Measurements from ENCODE around the gene PRORP. TPM values are rescaled to one million over a fixed set of nuclear protein-coding genes. Genes with fewer than 3 reads are reported as not detected.
"Not testable (repeated sequence)": the region's sequence is repeated elsewhere in the genome, so short reads cannot be mapped to it uniquely, and the experiment has no call there.

Gene PRORP
- total RNA-seq, 1 experiment from 2014 or later = 51.2 TPM

DNA sequence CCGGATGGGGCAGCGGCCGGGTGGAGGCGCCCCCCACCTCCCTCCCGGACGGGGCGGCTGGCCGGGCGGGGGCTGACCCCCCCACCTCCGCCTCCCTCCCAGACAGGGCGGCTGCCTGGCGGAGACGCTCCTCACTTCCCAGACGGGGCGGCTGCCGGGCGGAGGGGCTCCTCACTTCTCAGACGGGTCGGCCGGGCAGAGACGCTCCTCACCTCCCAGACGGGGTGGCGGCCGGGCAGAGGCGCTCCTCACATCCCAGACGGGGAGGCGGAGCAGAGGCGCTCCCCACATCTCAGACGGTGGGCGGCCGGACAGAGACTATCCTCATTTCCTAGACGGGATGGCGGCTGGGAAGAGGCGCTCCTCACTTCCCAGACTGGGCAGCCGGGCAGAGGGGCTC, 30.2 kb downstream of the PRORP start:
- not testable (repeated sequence) for H3K4me3 ChIP-seq; H3K9me3 ChIP-seq (replicated peaks); H3K36me3 ChIP-seq; DNase-seq; H3K27me3 ChIP-seq; H3K27ac ChIP-seq
- H3K4me1 ChIP-seq = peaks cover 11% of the 10 kb centered on the region

GRCh38 chr14:35154016-35154415, 31.7 kb downstream of the PRORP start:
- H3K27me3 ChIP-seq = no peaks in the 10 kb centered on the region
- DNase-seq = no peak
- H3K4me3 ChIP-seq = no peak overlapping the region
- H3K36me3 ChIP-seq = peaks cover 8% of the 10 kb centered on the region; the same call in 1 of the 2 replicates
- no peak overlapping the region for H3K27ac ChIP-seq
- peaks cover 11% of the 10 kb centered on the region for H3K4me1 ChIP-seq
- H3K9me3 ChIP-seq (replicated peaks) = no peaks in the 10 kb centered on the region

DNA sequence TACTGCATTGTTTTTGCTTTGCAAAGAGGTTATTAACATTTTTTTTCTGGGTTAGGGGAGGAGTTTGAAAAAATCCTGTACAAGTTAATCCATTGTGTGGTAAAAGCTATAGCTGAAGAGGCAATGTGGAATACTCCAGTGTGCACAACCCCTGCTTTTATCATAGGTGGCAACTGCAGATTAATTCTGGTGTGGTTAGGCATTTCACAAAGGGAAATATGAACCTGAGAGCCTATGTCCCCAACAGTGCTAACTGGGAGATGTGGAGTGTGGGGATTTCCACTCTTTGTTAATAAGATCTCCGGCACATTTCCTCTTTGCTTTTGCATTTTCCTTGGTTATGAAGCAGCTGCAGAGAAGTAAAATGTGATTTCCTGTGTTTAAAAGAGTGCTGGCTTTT, 33.6 kb downstream of the PRORP start:
- Histone ChIP-seq H3K4me3 (no peak overlapping the region), H3K27ac (peak overlapping the region; percentile 4; the same call in 1 of the 2 replicates), H3K9me3 (replicated peaks) (no peaks in the 10 kb centered on the region), H3K4me1 (peaks cover 19% of the 10 kb centered on the region), H3K27me3 (no peaks in the 10 kb centered on the region), H3K36me3 (peaks cover 4% of the 10 kb centered on the region; the same call in 1 of the 2 replicates)
- peak; percentile 27 to 69 for DNase-seq

DNA sequence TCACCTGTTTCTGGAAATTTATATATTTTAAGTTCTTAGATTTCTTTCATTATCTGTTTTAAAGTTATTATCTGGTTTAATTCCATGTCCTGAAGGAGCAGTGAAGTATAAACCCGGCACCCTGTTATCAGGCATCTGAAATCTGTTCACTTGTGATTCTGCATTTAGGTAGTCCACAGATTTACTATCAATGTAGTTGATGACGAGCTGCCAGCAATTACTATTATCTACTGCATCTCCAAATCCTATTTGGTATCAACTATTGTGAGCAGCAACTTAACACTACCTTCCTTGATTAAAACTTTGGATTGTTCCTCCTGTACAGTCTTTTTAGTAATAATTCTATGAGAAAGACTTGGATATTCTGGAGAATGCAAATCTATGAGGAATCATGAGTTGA, 36.1 kb downstream of the PRORP start:
- no peak for DNase-seq
- Histone ChIP-seq H3K36me3 (peaks cover 2% of the 10 kb centered on the region; the same call in 1 of the 2 replicates), H3K9me3 (replicated peaks) (no peaks in the 10 kb centered on the region), H3K27me3 (no peaks in the 10 kb centered on the region), H3K4me3 (no peak overlapping the region), H3K4me1 (peaks cover 19% of the 10 kb centered on the region), H3K27ac (no peak overlapping the region)

DNA sequence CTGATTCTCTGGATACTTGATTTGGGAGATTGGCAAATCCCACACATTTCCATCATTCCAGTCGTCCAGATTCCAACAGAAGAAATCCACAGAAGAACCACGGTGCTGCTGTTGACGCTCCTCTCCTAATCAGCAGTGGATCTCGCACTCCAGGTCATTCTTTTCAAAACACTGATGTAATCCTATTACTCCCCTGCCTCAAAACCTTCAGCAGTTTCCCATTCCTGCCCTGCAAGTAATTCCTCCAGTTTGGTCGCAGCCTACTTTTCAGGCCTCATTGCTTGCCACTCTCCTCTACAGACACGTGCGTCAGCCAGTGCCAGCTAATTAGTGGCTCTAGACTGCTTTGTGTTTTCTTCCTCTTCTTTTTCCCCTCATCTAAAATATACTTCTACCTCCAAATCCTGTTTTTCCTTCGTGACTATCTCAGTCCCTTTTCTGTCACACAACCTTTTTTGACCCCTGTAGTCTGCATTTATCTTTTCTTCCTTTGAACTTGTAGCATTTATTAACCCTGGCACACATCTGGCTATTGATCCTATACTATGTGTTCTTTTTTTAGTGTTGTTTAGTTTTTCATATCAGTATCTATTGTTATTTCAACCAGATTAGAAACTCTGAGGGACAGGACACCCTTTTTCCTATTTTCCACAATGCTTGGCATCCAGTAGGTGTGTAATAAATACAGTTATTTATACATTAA, 36.8 kb downstream of the PRORP start:
- H3K27me3 ChIP-seq = no peaks in the 10 kb centered on the region
- no peak for DNase-seq
- no peak overlapping the region for H3K4me3 ChIP-seq
- H3K4me1 ChIP-seq = peaks cover 19% of the 10 kb centered on the region
- H3K27ac ChIP-seq = no peak overlapping the region
- no peaks in the 10 kb centered on the region for H3K9me3 ChIP-seq (replicated peaks)
- H3K36me3 ChIP-seq = peaks cover 2% of the 10 kb centered on the region; the same call in 1 of the 2 replicates

- H3K4me3 ChIP-seq = no peak overlapping the region
- peak in 1 of 2 experiments; percentile 35 for DNase-seq
- H3K9me3 ChIP-seq (replicated peaks) = no peaks in the 10 kb centered on the region
- H3K27me3 ChIP-seq = no peaks in the 10 kb centered on the region
- H3K27ac ChIP-seq = no peak overlapping the region
- H3K36me3 ChIP-seq = peaks cover 2% of the 10 kb centered on the region; the same call in 1 of the 2 replicates
- peaks cover 19% of the 10 kb centered on the region for H3K4me1 ChIP-seq
These were observed 37.5 kb downstream of the PRORP start for GRCh38 chr14:35159742-35160409.

GRCh38 chr14:35161231-35161630, 38.9 kb downstream of the PRORP start:
- no peak overlapping the region for H3K4me3 ChIP-seq
- H3K4me1 ChIP-seq = peaks cover 11% of the 10 kb centered on the region
- H3K9me3 ChIP-seq (replicated peaks) = no peaks in the 10 kb centered on the region
- H3K27me3 ChIP-seq = no peaks in the 10 kb centered on the region
- H3K27ac ChIP-seq = no peak overlapping the region
- H3K36me3 ChIP-seq = peaks cover 2% of the 10 kb centered on the region; the same call in 1 of the 2 replicates
- DNase-seq = no peak

GRCh38 chr14:35163384-35163783, 41.0 kb downstream of the PRORP start:
- no peak overlapping the region for H3K4me3 ChIP-seq
- H3K9me3 ChIP-seq (replicated peaks) = no peaks in the 10 kb centered on the region
- no peak overlapping the region for H3K27ac ChIP-seq
- H3K27me3 ChIP-seq = no peaks in the 10 kb centered on the region
- H3K4me1 ChIP-seq = peaks cover 7% of the 10 kb centered on the region
- H3K36me3 ChIP-seq = peaks cover 2% of the 10 kb centered on the region; the same call in 1 of the 2 replicates
- no peak for DNase-seq

DNA sequence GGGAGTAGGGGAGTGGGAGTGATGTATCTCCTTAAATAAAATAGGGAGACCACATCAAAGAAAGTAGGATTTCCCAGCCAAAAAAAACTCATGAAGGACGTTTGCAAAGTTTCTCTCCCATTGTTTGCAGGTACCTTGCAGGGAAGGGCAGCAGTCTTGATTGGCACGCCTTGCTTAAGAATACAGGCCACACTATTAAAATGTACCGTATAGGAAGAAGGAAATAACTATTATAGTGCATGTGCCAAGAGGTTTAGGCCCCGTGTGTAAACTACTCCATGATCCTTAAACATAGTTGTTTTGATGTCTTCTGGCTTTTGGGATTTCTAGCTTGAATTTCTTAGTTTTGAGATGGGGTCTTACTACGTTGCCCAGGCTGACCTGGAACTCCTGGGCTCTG, 42.5 kb downstream of the PRORP start:
- no peak overlapping the region for H3K4me3 ChIP-seq

DNA sequence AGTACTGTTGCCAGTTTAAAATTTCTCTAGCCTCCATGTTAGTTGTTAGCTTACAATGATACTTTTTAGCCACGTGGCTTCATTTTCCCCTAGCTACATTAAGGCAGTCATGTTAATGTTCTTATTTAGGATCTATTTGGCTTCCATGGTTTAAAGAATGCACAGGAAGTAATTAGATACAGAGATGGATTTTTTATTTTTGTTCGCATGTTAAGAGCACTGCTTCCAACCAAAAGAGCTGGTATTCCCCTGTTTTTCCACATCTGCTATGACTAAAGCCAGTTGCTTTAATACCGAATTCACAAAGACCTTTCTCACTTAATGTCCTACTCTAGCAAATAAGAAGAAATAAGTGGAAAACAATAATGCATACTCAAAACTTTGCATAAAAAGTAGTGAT, 45.1 kb downstream of the PRORP start:
- no peaks in the 10 kb centered on the region for H3K27me3 ChIP-seq
- H3K4me1 ChIP-seq = no peaks in the 10 kb centered on the region
- no peaks in the 10 kb centered on the region for H3K9me3 ChIP-seq (replicated peaks)
- H3K27ac ChIP-seq = no peak overlapping the region
- H3K4me3 ChIP-seq = no peak overlapping the region
- peaks cover 2% of the 10 kb centered on the region; the same call in 1 of the 2 replicates for H3K36me3 ChIP-seq
- DNase-seq = no peak

More for the DNA sequence above, 42.5 kb downstream of the PRORP start:
- H3K36me3 ChIP-seq = peaks cover 2% of the 10 kb centered on the region; the same call in 1 of the 2 replicates
- no peak overlapping the region for H3K27ac ChIP-seq
- H3K27me3 ChIP-seq = no peaks in the 10 kb centered on the region
- no peaks in the 10 kb centered on the region for H3K9me3 ChIP-seq (replicated peaks)
- DNase-seq = no peak
- peaks cover 4% of the 10 kb centered on the region; the same call in 1 of the 2 replicates for H3K4me1 ChIP-seq

Other genes starting within 250 kb of the PRORP start
- 51.9 and 60.8 TPM in 2 replicates for gene BAZ1A, start 247.2 kb upstream of the PRORP start, total RNA-seq (2014; rRNA removed; shearing (Covaris generic))
- 93.5 and 106 TPM in 2 replicates for gene SRP54, start 139.6 kb upstream of the PRORP start, total RNA-seq (2014; rRNA removed; shearing (Covaris generic))
- gene FAM177A1, start 76.3 kb upstream of the PRORP start, total RNA-seq (2014; rRNA removed; shearing (Covaris generic)) = 27.0 and 28.0 TPM in 2 replicates
- gene PPP2R3C, start 562 bp upstream of the PRORP start, total RNA-seq (2014; rRNA removed; shearing (Covaris generic)) = 34.7 and 43.6 TPM in 2 replicates
- 211 and 212 TPM in 2 replicates for gene PSMA6, start 169.8 kb downstream of the PRORP start, total RNA-seq (2014; rRNA removed; shearing (Covaris generic))

Measured in SJCRH30 (cell line).